GM12878 (cell line): ENCODE results near the gene PPFIBP1. TPM values are rescaled to one million over a fixed set of nuclear protein-coding genes. Genes with fewer than 3 reads are reported as not detected.

Experiments
- ATAC-seq: fragments of 200-7000 bp; cut with Tn5 transposase; 3 replicates; pipeline ENCODE4 v1.9.1; 2020; ENCODE audit warnings: mild to moderate bottlenecking, moderate library complexity
- BruUV-seq: library from RNA; stranded (reverse); fragments of 400-500 nt; replicated peaks from 2 replicates; lab custom pipeline; 2021; lab: Mats Ljungman, UMichigan
- CTCF ChIA-PET: fragments of 300-600 bp; sonication (Branson Sonifier 250); formaldehyde crosslinking; extraction: SDS; loops from one replicate; lab custom pipeline; 2021; ENCODE audit warnings: inconsistent platforms; lab: Yijun Ruan, JAX
- POLR2A ChIA-PET: fragments of 350-600 bp; formaldehyde crosslinking; extraction: SDS; loops from one replicate; lab custom pipeline; 2021; ENCODE audit warnings: inconsistent platforms; lab: Charles Lee
- RAD21 ChIA-PET: fragments of 300-600 bp; sonication (Branson Sonifier 250); formaldehyde crosslinking; loops from one replicate; lab custom pipeline; 2023; ENCODE audit warnings: antibody characterized with exemption; ENCODE audit not compliant: unreplicated experiment; lab: Charles Lee
- SMC1A ChIA-PET: fragments of 300-600 bp; sonication (Branson Sonifier 250); formaldehyde crosslinking; loops from one replicate; lab custom pipeline; 2023; ENCODE audit not compliant: unreplicated experiment, uncharacterized antibody; lab: Charles Lee
- DNase-seq: peaks from one replicate; pipeline ENCODE4 v3.0.0-alpha.2; 2011; ENCODE audit warnings: low read depth, low spot score
- FAIRE-seq: peaks from 3 replicates; lab custom pipeline; 2011; peaks lifted over from hg19 to GRCh38; lab: Jason Lieb, UNC
- H2AFZ ChIP-seq: 2 replicates; pipeline ENCODE4 v1.6.0; 2011; ENCODE audit warnings: low read depth, low read length, control low read depth; ENCODE audit not compliant: control insufficient read depth
- H3K27ac ChIP-seq: 2 replicates; pipeline ENCODE4 v1.5.1; 2011; ENCODE audit warnings: control low read depth; ENCODE audit not compliant: control insufficient read depth, insufficient read depth
- H3K27me3 ChIP-seq, 2 experiments: replicated peaks in 1 of 2; 2 replicates each; pipeline versions ENCODE4 v1.6.0 to v1.6.1; 2011; ENCODE audit warnings: low read length in 1 of 2; ENCODE audit not compliant: control insufficient read depth in 2 of 2, insufficient read depth in 2 of 2
- H3K36me3 ChIP-seq, 2 experiments: 2 replicates each; pipeline ENCODE4 v1.5.1; 2011; ENCODE audit warnings: low read length in 1 of 2; ENCODE audit not compliant: control insufficient read depth in 2 of 2, insufficient read depth in 2 of 2
- H3K4me1 ChIP-seq: 2 replicates; pipeline ENCODE4 v1.6.1; 2011; ENCODE audit warnings: mild to moderate bottlenecking, low read length, moderate library complexity, mixed read lengths; ENCODE audit not compliant: control insufficient read depth, insufficient read depth
- H3K4me2 ChIP-seq: 2 replicates; pipeline ENCODE4 v1.6.0; 2011; ENCODE audit warnings: control low read depth; ENCODE audit not compliant: control insufficient read depth, insufficient read depth
- H3K4me3 ChIP-seq: fragments of 200-600 bp; sonication (generic); 2 replicates; pipeline ENCODE4 v1.5.1; 2016
- H3K79me2 ChIP-seq: 2 replicates; pipeline ENCODE4 v1.6.0; 2011; ENCODE audit warnings: low read length; ENCODE audit not compliant: control insufficient read depth, insufficient read depth
- H3K9ac ChIP-seq: 2 replicates; pipeline ENCODE4 v1.8.0; 2011; ENCODE audit warnings: low read length, control low read depth, mixed read lengths; ENCODE audit not compliant: control insufficient read depth, insufficient read depth
- H3K9me3 ChIP-seq: replicated peaks from 3 replicates; pipeline ENCODE4 v1.5.1; 2011; ENCODE audit warnings: mild to moderate bottlenecking, low read length; ENCODE audit not compliant: control insufficient read depth, insufficient read depth
- H4K20me1 ChIP-seq: 2 replicates; pipeline ENCODE4 v1.6.0; 2011; ENCODE audit not compliant: control insufficient read depth, insufficient read depth
- CEBPB ChIP-seq, 2 experiments: fragments of 150-350 bp in 1 of 2; IDR thresholded peaks; 2 replicates each; pipeline ENCODE4 v1.6.1; 2012 to 2014; ENCODE audit warnings: low read depth in 2 of 2, low read length in 2 of 2, borderline replicate concordance in 1 of 2, inconsistent platforms in 1 of 2
- CREB1 ChIP-seq: IDR thresholded peaks from 2 replicates; pipeline ENCODE4 v1.6.1; 2012; ENCODE audit warnings: low read depth, mild to moderate bottlenecking, inconsistent platforms
- FOS ChIP-seq: IDR thresholded peaks from 3 replicates; pipeline ENCODE4 v1.6.1; 2011; ENCODE audit warnings: borderline replicate concordance; ENCODE audit not compliant: insufficient read length; ENCODE audit errors: extremely low read depth
- FOXK2 ChIP-seq: fragments of 450-650 bp; IDR thresholded peaks from 2 replicates; pipeline ENCODE4 v1.6.1; 2017; ENCODE audit warnings: mild to moderate bottlenecking, moderate library complexity
- HCFC1 ChIP-seq: fragments of 150-350 bp; IDR thresholded peaks from 2 replicates; pipeline ENCODE4 v1.6.1; 2014; ENCODE audit warnings: low read length
- KLF5 ChIP-seq: fragments of 450-650 bp; IDR thresholded peaks from 2 replicates; pipeline ENCODE4 v1.6.1; 2014; ENCODE audit warnings: mild to moderate bottlenecking; ENCODE audit not compliant: partially characterized antibody
- NBN ChIP-seq: fragments of 450-650 bp; IDR thresholded peaks from 2 replicates; pipeline ENCODE4 v1.6.1; 2016
- SMC3 ChIP-seq: IDR thresholded peaks from 2 replicates; pipeline ENCODE4 v1.6.1; 2011; ENCODE audit warnings: low read length, improper control_type of control experiment, borderline replicate concordance
- in situ Hi-C: fragments of 300-500 bp; cut with MboI; formaldehyde crosslinking; loops from 9 replicates; pipeline ENCODE4 v1.14.3; 2018; ENCODE audit warnings: mixed read lengths
- intact Hi-C: fragments of 100-400 bp; cut with micrococcal nuclease; formaldehyde crosslinking; loops from one replicate; pipeline ENCODE4 v1.14.2; 2022; ENCODE audit not compliant: unreplicated experiment
- polyA plus RNA-seq, 11 experiments: library from polyadenylated mRNA; depleted of rRNA in 4 of 11; unstranded in 6 of 11; stranded (reverse) in 5 of 11; fragments of >200 nt; fragmentation: Nextera tagmentation in 4 of 11; fragmentation: Illumina TruSeq in 1 of 11; extraction: Ambion mirVana in 4 of 11; extraction: Trizol in 1 of 11; gene quantifications; 1 replicate in 1 of 11; 2 replicates in 10 of 11; pipeline versions ENCODE4 v1.2.1 to v1.2.3, GENCODE V29; 2011 to 2016; ENCODE audit warnings: inconsistent platforms in 2 of 11, missing spikeins in 2 of 11, low read depth in 1 of 11
- total RNA-seq, 4 experiments: library from RNA; depleted of rRNA in 3 of 4; stranded (reverse); fragments of >200 nt in 3 of 4; fragmentation: Illumina TruSeq in 1 of 4; extraction: Trizol in 1 of 4; gene quantifications; 2 replicates each; pipeline versions ENCODE4 v1.2.1 to v1.2.3, GENCODE V29; 2013 to 2021
- TF ChIP-seq, protein P1 (sequence below): IDR thresholded peaks from 2 replicates; pipeline ENCODE4 v1.6.1; 2012; ENCODE audit warnings: low read depth, low read length, improper control_type of control experiment
- TF ChIP-seq, protein P2 (sequence below): fragments of 450-650 bp; IDR thresholded peaks from 2 replicates; pipeline ENCODE4 v1.6.1; 2016; ENCODE audit warnings: mild to moderate bottlenecking
- TF ChIP-seq, protein P3 (sequence below): IDR thresholded peaks from 2 replicates; pipeline ENCODE4 v1.6.1; 2012; ENCODE audit warnings: improper control_type of control experiment, low read depth, low read length; ENCODE audit not compliant: insufficient replicate concordance
- TF ChIP-seq, protein P4 (sequence below): fragments of 450-650 bp; formaldehyde crosslinking; IDR thresholded peaks from 2 replicates; pipeline ENCODE4 v1.4.0; 2022; ENCODE audit warnings: mild to moderate bottlenecking, moderate library complexity
- TF ChIP-seq, protein P5 (sequence below): IDR thresholded peaks from 2 replicates; pipeline ENCODE4 v1.6.1; 2011; ENCODE audit warnings: low read depth, low read length, improper control_type of control experiment, borderline replicate concordance

The PPFIBP1 gene
- total and polyA plus RNA-seq, 10 of the 15 experiments (the other 5 are each of a cell fraction or from before 2014, with no cell fraction given) = 0.47 to 7.8 (median 3.6) TPM

DNA sequence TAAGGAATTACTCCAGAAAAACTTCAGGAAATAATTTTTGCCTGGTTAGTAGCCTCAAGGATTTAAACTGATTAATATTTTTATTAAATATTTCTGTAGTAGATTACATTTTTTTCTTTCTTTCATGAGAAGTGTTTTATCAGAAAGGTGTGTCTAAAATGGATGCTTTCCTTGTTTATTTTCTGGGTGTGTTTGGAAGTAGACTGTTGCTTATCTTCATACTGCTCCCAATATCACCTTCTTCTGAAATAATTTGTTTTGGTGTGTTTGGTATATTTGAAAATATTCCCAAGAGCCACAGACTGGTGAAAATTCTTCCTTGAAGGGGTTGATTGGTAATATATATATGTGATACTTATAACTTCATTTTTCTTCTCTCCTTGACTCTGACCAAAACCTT is 162.1 kb downstream of the PPFIBP1 start:
- no peaks in the 10 kb centered on the region; a peak in 2 of 4 replicates for H3K36me3 ChIP-seq
- no peak for ATAC-seq
- H3K79me2 ChIP-seq = no peaks in the 10 kb centered on the region
- H3K9me3 ChIP-seq = no peaks in the 10 kb centered on the region
- TF ChIP-seq CREB1 (no peak), FOXK2 (no peak), FOS (no peak), SMC3 (no peak), KLF5 (no peak), CEBPB (IDR thresholded peaks at IDR 0.05; ENCODE audit: borderline replicate concordance in 1 of 2, low read depth in 2 of 2, low read length in 2 of 2) (no peak), HCFC1 (no peak), NBN (no peak)
- TF ChIP-seq, protein P1, sequence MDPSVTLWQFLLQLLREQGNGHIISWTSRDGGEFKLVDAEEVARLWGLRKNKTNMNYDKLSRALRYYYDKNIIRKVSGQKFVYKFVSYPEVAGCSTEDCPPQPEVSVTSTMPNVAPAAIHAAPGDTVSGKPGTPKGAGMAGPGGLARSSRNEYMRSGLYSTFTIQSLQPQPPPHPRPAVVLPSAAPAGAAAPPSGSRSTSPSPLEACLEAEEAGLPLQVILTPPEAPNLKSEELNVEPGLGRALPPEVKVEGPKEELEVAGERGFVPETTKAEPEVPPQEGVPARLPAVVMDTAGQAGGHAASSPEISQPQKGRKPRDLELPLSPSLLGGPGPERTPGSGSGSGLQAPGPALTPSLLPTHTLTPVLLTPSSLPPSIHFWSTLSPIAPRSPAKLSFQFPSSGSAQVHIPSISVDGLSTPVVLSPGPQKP = no peak
- TF ChIP-seq, protein P2, sequence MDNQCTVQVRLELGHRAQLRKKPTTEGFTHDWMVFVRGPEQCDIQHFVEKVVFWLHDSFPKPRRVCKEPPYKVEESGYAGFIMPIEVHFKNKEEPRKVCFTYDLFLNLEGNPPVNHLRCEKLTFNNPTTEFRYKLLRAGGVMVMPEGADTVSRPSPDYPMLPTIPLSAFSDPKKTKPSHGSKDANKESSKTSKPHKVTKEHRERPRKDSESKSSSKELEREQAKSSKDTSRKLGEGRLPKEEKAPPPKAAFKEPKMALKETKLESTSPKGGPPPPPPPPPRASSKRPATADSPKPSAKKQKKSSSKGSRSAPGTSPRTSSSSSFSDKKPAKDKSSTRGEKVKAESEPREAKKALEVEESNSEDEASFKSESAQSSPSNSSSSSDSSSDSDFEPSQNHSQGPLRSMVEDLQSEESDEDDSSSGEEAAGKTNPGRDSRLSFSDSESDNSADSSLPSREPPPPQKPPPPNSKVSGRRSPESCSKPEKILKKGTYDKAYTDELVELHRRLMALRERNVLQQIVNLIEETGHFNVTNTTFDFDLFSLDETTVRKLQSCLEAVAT = no peak
- TF ChIP-seq, protein P3, sequence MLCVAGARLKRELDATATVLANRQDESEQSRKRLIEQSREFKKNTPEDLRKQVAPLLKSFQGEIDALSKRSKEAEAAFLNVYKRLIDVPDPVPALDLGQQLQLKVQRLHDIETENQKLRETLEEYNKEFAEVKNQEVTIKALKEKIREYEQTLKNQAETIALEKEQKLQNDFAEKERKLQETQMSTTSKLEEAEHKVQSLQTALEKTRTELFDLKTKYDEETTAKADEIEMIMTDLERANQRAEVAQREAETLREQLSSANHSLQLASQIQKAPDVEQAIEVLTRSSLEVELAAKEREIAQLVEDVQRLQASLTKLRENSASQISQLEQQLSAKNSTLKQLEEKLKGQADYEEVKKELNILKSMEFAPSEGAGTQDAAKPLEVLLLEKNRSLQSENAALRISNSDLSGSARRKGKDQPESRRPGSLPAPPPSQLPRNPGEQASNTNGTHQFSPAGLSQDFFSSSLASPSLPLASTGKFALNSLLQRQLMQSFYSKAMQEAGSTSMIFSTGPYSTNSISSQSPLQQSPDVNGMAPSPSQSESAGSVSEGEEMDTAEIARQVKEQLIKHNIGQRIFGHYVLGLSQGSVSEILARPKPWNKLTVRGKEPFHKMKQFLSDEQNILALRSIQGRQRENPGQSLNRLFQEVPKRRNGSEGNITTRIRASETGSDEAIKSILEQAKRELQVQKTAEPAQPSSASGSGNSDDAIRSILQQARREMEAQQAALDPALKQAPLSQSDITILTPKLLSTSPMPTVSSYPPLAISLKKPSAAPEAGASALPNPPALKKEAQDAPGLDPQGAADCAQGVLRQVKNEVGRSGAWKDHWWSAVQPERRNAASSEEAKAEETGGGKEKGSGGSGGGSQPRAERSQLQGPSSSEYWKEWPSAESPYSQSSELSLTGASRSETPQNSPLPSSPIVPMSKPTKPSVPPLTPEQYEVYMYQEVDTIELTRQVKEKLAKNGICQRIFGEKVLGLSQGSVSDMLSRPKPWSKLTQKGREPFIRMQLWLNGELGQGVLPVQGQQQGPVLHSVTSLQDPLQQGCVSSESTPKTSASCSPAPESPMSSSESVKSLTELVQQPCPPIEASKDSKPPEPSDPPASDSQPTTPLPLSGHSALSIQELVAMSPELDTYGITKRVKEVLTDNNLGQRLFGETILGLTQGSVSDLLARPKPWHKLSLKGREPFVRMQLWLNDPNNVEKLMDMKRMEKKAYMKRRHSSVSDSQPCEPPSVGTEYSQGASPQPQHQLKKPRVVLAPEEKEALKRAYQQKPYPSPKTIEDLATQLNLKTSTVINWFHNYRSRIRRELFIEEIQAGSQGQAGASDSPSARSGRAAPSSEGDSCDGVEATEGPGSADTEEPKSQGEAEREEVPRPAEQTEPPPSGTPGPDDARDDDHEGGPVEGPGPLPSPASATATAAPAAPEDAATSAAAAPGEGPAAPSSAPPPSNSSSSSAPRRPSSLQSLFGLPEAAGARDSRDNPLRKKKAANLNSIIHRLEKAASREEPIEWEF = no peak
- TF ChIP-seq, protein P4, sequence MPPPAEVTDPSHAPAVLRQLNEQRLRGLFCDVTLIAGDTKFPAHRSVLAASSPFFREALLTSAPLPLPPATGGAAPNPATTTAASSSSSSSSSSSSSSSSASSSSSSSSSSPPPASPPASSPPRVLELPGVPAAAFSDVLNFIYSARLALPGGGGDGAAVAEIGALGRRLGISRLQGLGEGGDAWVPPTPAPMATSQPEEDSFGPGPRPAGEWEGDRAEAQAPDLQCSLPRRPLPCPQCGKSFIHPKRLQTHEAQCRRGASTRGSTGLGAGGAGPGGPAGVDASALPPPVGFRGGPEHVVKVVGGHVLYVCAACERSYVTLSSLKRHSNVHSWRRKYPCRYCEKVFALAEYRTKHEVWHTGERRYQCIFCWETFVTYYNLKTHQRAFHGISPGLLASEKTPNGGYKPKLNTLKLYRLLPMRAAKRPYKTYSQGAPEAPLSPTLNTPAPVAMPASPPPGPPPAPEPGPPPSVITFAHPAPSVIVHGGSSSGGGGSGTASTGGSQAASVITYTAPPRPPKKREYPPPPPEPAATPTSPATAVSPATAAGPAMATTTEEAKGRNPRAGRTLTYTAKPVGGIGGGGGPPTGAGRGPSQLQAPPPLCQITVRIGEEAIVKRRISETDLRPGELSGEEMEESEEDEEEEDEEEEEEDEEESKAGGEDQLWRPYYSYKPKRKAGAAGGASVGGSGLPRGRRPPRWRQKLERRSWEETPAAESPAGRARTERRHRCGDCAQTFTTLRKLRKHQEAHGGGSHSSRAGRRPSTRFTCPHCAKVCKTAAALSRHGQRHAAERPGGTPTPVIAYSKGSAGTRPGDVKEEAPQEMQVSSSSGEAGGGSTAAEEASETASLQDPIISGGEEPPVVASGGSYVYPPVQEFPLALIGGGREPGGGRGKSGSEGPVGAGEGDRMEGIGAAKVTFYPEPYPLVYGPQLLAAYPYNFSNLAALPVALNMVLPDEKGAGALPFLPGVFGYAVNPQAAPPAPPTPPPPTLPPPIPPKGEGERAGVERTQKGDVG (CRISPR knock-in tag) = no peak
- TF ChIP-seq, protein P5, sequence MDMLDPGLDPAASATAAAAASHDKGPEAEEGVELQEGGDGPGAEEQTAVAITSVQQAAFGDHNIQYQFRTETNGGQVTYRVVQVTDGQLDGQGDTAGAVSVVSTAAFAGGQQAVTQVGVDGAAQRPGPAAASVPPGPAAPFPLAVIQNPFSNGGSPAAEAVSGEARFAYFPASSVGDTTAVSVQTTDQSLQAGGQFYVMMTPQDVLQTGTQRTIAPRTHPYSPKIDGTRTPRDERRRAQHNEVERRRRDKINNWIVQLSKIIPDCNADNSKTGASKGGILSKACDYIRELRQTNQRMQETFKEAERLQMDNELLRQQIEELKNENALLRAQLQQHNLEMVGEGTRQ = no peak
- SMC1A ChIA-PET = no interaction called here
- no peak for DNase-seq
- BruUV-seq = no TSS peak
- no peak overlapping the region for H3K27ac ChIP-seq
- no peak overlapping the region for H3K9ac ChIP-seq
- in situ Hi-C loops = no loop called here
- H3K27me3 ChIP-seq = no peaks in the 10 kb centered on the region
- H3K4me2 ChIP-seq = no peak overlapping the region
- CTCF ChIA-PET = no interaction called here
- H4K20me1 ChIP-seq = no peaks in the 10 kb centered on the region
- POLR2A ChIA-PET = no interaction called here
- intact Hi-C loops = no loop called here
- RAD21 ChIA-PET = no interaction called here
- FAIRE-seq = no peak
- H3K4me3 ChIP-seq = no peak overlapping the region
- H2AFZ ChIP-seq = no peak overlapping the region
- no peaks in the 10 kb centered on the region for H3K4me1 ChIP-seq
